Sigmoid colon (tissue), 4 donors: Measurements from ENCODE around the gene NR2F1-AS1.

Experiments
- POLR2A ChIP-seq, 2 donors: fragments of 450-650 bp; IDR thresholded peaks; one replicate each; pipeline ENCODE4 v1.6.1; 2016; ENCODE audit warnings: antibody characterized with exemption in 2 of 2, mild to moderate bottlenecking in 2 of 2, moderate library complexity in 2 of 2
- POLR2AphosphoS5 ChIP-seq, 4 donors: sonication (generic); formaldehyde crosslinking; IDR thresholded peaks; one replicate each; pipeline ENCODE4 v1.6.1; 2017; ENCODE audit warnings: antibody characterized with exemption in 4 of 4

- TF ChIP-seq POLR2A (IDR thresholded peaks at IDR 0.05) (no peak), POLR2AphosphoS5 (IDR thresholded peaks at IDR 0.05) (no peak)
These were observed 104.7 kb downstream of the NR2F1-AS1 start for GRCh38 chr5:93476251-93476742.
